DND-41 (cell line): Measurements from ENCODE around the gene S100A2.

Experiments
- EZH2 ChIP-seq: IDR thresholded peaks from 3 replicates; pipeline ENCODE4 v1.6.1; 2012; ENCODE audit warnings: borderline replicate concordance, low read depth, mild to moderate bottlenecking, moderate library complexity, low read length, inconsistent platforms; ENCODE audit not compliant: severe bottlenecking
- TF ChIP-seq, protein P1 (sequence below): IDR thresholded peaks from 2 replicates; pipeline ENCODE4 v1.5.1; 2012; ENCODE audit warnings: borderline replicate concordance, low read length, moderate library complexity, mild to moderate bottlenecking; ENCODE audit not compliant: poor library complexity, severe bottlenecking; ENCODE audit errors: extremely low read depth

GRCh38 chr1:153544453-153545066 lies 21.1 kb downstream of the S100A2 start:
- TF ChIP-seq, protein P1, sequence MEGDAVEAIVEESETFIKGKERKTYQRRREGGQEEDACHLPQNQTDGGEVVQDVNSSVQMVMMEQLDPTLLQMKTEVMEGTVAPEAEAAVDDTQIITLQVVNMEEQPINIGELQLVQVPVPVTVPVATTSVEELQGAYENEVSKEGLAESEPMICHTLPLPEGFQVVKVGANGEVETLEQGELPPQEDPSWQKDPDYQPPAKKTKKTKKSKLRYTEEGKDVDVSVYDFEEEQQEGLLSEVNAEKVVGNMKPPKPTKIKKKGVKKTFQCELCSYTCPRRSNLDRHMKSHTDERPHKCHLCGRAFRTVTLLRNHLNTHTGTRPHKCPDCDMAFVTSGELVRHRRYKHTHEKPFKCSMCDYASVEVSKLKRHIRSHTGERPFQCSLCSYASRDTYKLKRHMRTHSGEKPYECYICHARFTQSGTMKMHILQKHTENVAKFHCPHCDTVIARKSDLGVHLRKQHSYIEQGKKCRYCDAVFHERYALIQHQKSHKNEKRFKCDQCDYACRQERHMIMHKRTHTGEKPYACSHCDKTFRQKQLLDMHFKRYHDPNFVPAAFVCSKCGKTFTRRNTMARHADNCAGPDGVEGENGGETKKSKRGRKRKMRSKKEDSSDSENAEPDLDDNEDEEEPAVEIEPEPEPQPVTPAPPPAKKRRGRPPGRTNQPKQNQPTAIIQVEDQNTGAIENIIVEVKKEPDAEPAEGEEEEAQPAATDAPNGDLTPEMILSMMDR = no peak
- no peak for TF ChIP-seq EZH2
